HG02973 (cell line): Measurements from ENCODE around the gene GDPGP1.

Experiments used
- ATAC-seq: cut with Tn5 transposase; IDR thresholded peaks from one replicate; pipeline ENCODE4 v1.9.1; 2021; ENCODE audit warnings: moderate library complexity; ENCODE audit not compliant: unreplicated experiment

Gene GDPGP1

GRCh38 chr15:90225047-90225446, 9.0 kb upstream of the GDPGP1 start:
- no peak for ATAC-seq

GRCh38 chr15:90225504-90226234, 8.3 kb upstream of the GDPGP1 start:
- no peak for ATAC-seq

GRCh38 chr15:90227336-90227735, 6.7 kb upstream of the GDPGP1 start:
- no peak for ATAC-seq

GRCh38 chr15:90227816-90228772, 5.9 kb upstream of the GDPGP1 start:
- ATAC-seq = no peak

GRCh38 chr15:90228960-90229359, 5.0 kb upstream of the GDPGP1 start:
- ATAC-seq = no peak

GRCh38 chr15:90230071-90230494, 3.9 kb upstream of the GDPGP1 start:
- ATAC-seq = no peak

GRCh38 chr15:90230610-90231009, 3.4 kb upstream of the GDPGP1 start:
- ATAC-seq = no peak

- ATAC-seq = no peak
These were observed 2.7 kb upstream of the GDPGP1 start for GRCh38 chr15:90231028-90232017.

GRCh38 chr15:90232196-90232595, 1.8 kb upstream of the GDPGP1 start:
- ATAC-seq = no peak

- no peak for ATAC-seq
These were observed 1.0 kb upstream of the GDPGP1 start for GRCh38 chr15:90232941-90233386.

GRCh38 chr15:90233387-90234095, 468 bp upstream of the GDPGP1 start, which contains the start of gene CIB1:
Gene CIB1 (minus strand): TSS chr15:90233941. CDS start chr15:90233885, 56 bp downstream.
- peak; percentile 88 for ATAC-seq

GRCh38 chr15:90239371-90239770, 5.4 kb downstream of the GDPGP1 start:
- no peak for ATAC-seq

- ATAC-seq = no peak
These were observed 6.8 kb downstream of the GDPGP1 start for GRCh38 chr15:90240856-90241255.

GRCh38 chr15:90241343-90242192, 7.6 kb downstream of the GDPGP1 start:
- ATAC-seq = no peak

- no peak for ATAC-seq
These were observed 10.1 kb downstream of the GDPGP1 start for GRCh38 chr15:90243943-90244639.

- no peak for ATAC-seq
These were observed 14.8 kb downstream of the GDPGP1 start for GRCh38 chr15:90248789-90249202.

- ATAC-seq = peak; percentile 71
These were observed 15.3 kb downstream of the GDPGP1 start, which contains the start of gene TTLL13 for GRCh38 chr15:90249203-90249863. Gene TTLL13 (plus strand): TSS chr15:90249556. CDS start chr15:90250631, 1,075 bp downstream.

GRCh38 chr15:90257776-90258175, 23.8 kb downstream of the GDPGP1 start:
- no peak for ATAC-seq
